Measurements from ENCODE around the gene RBBP8.

Gene RBBP8

DNA sequence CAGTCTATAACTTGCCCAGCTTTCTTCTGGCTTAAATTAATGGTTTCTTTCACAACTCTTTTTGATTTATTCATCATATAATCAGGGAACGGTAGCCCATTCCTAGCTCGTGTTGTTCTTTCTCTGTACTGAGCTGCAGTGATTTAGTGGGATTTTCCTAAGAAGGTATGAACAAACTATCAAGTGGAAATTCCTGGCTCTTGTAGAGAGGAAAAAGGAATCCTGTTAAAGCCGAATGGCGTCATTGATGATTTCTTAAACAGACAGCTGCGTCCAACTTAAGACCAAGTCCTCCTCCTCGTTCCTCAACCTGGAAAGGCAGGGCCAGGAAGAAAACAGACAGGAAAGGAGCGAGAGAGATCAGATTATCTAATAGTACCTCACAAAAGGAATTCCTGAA is 132.9 kb downstream of the RBBP8 start:
- no peak for DNase-seq

DNA sequence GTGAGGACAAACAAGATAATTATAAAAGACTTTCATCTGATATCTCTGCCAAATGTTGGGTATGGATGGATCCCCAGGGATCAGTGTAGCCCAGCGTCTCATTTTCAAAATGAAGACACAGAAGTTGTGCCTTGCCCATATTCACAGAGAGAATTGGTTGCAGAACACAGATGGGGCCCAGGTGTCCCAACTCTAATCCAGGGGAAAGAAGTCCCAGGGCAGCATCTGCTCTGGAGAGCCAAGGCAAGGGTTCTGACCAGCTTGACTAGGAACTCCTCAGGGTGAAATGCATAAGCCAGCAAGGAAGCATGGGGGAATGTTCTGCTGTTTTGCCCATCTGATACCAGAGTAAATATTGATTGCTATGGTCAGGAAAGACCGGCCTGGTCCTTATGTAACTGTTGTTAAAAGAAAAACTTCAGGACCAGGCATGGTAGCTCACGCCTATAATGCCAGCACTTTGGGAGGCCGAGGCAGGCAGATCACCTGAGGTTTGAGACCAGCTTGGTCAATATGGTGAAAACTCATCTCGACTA is 133.4 kb downstream of the RBBP8 start:
- DNase-seq: no peak

DNA sequence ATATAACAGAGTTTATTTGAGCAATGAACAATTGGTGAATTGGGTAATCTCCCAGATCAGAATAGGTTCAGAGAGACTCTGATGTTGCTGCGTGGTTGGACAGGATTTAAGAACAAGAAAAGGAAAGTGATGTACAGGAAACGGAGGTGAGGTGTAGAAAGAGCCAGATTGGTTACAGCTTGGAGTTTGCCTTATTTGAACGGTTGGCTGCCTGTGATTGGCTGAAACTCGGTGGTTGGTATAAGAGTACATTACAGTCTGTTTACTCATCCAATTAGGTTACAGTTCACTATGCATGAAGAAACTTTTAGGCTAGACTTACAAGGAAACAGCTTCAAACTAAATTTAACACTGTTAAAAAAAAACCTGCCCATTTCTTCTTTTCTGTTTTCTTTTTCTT is 134.1 kb downstream of the RBBP8 start:
- DNase-seq: no peak

DNA sequence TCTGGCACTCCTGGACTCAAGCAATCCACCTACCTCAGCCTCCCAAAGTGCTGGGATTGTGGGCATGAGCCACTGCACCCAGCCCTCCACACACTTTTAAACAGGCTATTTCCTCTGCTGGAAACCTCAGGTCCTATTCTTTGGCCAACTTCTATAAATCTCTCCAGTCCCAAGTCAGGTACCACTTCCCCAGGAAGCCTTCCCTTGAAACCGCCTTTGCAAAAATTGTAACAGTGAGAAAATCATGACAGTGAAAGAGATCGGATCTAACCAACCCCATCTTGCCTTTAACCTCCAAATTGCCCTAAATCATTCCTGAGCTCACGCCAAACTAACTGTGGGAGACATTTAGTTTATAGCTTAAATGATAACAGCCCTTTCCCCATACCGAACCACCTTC is 134.9 kb downstream of the RBBP8 start:
- DNase-seq: no peak

DNA sequence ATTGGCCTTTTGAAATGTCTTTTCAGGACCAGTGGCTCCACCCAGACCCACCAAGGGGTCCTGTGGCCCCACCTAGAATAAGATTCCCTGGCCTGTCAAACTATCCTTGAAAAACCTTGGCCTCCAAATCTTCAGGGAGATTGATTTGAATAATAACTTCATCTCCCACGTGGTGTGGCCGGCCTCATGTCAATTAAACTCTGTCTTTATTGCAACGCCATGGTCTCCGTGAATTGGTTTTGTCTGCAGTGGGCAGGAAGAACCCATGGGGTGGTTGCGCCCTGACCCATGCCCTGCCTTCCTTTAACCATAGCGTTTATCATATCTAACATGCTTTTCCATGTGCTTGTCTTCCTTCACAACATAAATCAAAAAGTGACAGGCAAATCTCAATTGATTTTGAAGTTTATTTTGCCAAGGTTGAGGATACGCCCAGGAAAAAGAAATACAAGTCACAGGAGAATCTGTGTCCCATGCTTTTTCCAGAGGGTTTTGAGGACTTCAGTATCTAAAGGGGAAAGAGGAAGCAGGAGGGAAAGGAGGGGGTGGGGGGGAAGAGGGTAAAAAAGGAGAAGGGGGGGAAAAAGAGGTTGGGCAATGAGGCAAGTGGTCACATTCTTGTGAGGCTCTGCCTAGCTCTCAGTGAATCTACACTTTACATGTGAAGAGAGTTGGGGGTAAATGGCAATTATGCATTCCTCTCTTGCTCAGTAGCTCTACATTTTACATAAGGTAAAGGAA is 135.6 kb downstream of the RBBP8 start:
- no peak for DNase-seq

DNA sequence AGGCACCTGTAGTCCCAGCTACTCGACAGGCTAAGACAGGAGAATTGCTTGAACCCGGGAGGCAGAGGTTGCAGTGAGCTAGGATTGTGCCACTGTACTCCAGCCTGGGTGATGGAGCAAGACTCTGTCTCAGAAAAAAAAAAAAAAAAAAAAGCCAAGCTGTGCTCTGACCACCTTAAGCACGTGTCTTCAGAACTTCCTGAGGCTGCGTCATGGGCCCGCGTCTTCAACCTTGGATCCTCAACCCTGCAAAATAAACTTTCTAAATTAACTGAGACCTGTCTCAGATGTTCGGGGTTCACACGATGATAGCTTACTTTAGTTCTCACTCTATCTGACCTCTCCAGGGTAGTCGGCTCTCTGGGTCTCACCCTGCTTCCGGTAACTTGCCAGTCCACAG is 136.4 kb downstream of the RBBP8 start:
- no peak for DNase-seq

DNA sequence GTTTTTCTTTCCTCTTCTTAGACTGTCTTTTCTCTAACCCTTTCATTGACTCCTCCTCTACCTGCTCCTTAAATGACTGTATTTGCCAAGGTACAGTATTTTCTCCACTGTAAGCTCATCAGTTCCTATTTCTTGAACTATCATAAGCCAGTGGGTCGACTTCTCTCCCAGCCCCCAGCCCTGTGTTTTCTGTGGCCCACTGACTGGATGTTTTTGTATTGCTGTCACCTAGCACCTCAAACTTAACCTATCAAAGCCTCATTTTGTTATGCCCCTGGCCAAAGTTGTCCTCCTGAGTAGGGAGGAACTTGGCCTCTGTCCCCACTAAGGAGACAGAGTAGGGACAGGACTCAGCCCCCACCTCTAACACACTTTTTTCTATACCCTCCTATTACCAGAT is 136.8 kb downstream of the RBBP8 start:
- no peak for DNase-seq

DNA sequence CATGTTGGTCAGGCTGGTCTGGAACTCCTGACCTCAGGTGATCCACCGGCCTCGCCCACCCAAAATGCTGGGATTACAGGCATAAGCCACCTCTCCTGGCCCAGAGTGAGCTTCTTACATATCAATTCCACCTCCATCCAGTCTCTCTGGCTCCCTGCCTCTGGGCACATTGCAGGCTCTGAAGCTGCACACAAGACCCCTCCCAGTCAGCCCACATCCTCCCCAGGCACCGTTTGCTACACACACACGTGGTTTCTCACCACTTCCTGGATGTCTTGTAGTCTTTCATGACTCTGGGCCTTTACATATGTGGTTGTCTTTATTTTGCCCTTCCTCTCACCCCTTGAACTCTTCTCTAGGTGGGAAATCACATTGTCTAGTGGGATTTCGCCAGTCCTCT is 138.2 kb downstream of the RBBP8 start:
- no peak for DNase-seq

DNA sequence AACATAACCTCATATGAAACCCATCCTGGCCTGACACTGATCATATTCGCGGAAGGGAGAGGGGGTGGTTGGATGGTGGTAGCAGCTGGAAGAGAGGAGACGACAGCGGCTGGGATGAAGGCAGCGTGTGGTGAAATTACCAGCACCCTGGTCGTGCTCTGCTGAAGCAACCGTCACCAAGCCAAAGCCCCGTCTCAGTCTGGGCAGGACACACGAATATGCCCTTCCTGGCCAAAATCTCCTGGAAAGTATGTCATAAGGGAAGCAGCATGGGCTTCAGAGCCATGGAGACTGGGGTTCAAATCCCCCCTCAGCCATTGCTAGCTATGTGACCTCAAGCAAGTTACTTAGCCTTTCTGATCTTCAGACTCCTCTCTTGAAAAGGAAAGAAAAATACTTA is 139.0 kb downstream of the RBBP8 start:
- DNase-seq: no peak

DNA sequence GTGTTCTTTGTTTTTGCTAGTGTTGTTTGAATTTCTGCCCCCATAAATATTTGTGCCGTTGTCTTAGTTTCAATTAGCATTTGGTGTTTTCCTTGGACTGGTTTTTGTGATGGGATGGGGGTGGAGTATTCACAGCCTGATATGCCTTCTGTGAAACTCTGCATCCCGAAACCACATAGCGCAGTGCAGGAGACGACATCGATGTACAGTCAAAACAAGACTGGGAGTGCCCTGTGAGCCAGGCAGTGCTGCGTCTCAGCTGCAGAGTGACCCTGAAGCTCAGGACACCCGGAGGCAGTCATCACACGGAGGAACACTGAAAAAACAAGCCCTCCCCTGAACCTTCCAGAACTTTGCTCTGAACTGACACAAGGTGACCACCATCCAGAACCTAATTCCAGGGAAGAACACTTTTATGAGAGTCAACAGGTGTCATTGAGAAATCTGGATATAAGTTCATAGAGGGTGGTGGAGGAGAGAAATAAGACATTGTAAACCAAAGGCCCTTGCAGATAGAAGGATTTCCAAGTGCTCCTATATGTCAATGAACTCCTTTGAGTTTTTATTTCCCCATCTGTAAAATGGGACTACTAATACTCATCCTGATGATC is 141.0 kb downstream of the RBBP8 start:
- no peak for DNase-seq

All from GOT3 (cell line).